NCI-H82 (cell line): ENCODE data around the gene FAHD1.

Experiments used
- DNase-seq: peaks from one replicate; lab custom pipeline; 2025; lab: John Stamatoyannopoulos, UW

FAHD1 gene

GRCh38 chr16:1817276-1817589 lies 9.8 kb upstream of the FAHD1 start:
- DNase-seq, result no peak

- DNase-seq, result no peak
Observed at GRCh38 chr16:1817716-1818115, 9.3 kb upstream of the FAHD1 start.

- DNase-seq, result no peak
Observed at GRCh38 chr16:1818204-1818872, 8.7 kb upstream of the FAHD1 start.

DNA sequence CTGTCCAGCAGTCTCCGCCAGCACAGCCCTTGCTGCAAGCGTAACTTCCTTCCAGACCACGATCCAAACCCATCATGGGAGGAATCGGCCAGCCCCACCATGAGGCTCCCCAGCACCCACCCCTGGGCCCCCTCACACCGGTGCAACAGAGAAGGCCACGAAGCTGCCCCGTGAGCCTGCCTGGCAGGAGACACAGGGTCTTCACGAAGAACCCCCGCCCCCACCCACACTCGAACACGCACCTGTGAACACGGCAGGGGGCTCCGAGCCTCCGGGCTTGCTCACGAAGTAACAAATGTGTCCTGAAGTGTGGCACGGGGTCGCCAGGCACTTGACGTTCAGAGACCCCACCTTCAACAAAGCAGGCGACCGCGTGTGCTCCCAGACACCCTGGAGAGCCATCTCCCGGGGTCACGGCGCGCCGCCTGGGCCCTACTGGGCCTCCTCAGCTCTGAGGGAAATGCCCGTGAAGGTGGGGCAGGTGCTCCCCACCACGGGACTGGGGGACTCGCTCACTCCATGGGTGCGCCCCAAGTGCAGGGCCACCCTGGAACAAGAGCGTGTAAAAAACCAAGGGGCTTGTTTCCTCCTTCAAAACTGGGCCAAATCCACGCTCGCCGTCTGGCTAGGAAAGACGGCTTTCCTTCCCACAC lies 8.0 kb upstream of the FAHD1 start:
- no peak for DNase-seq

GRCh38 chr16:1819611-1820010 lies 7.4 kb upstream of the FAHD1 start:
- no peak for DNase-seq

DNA sequence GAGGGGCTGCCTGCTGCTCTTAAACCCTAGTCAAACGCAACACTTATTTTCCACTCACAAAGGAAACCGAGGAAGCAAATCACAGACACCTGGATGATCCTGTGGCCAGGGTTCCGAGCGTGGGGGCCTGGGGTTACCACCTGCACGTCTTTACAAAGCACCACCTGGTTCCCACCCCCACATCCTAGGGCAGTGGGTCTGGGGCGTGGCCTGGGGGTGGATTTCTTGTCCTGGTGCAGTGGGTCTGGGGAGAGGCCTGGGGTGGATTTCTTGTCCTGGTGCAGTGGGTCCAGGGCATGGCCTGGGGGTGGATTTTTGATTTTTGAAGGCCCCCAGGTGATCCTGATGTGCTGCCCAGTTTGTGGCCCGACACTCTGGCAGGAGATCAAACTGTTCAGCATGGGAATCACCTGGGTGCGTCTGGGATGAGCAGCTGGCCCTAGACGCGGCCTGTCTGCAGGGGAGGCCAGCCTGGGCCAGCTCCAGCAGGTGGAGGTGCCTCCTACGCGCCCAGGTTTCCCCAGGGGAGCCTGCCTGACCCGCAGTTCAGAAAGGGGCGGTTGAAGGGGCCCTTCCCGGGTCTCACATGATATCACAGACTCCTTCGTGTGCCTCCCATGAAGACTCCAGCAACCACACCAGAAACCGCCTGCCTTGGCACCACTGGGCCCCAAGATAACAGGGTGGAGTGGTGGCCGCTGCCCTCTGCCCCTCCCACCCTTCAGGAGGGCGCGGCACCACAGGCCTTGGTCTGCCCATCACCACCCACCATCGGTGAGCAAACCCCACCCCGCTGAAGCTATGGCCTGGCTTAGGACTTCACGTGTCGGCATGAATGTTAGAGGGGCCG lies 6.7 kb upstream of the FAHD1 start:
- DNase-seq, result no peak

- no peak for DNase-seq
Observed at GRCh38 chr16:1820946-1821290, 6.1 kb upstream of the FAHD1 start.

DNA sequence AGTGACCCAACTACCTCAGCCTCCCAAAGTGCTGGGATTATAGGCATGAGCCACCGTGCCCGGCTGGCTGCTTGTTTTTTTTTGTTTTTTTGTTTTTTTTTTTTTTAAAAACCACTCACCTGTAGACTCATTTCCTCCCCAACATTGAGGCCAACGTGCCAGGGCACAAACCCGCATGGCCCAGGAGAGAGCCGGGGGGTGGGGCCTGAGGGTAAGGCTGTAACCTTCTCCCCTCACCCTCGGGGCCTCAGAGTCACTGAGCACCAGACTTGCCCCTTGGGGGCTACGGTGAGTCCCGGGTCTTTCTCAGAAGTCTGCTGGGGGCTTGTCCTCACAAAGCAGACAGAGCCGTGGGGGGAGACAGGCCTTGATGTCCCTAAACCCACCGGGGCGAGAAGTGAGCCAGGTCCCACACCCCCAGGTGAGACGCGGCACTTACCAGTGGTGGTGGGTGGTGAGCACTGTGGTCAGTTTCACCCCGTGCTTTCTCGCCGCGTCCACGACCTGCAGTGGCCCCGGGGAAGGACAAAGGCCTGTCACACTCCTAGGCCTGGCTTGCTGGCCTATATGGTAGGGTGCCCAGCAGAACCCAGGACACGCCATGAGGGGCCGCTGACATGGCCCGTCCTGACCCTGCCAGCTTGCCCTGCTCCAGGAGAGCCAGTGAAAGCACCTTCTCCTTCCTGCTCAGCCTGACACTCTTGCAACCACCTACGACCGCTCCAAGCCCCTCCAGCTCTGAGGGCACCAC lies 5.0 kb upstream of the FAHD1 start:
- no peak for DNase-seq

GRCh38 chr16:1822801-1823200 lies 4.2 kb upstream of the FAHD1 start:
- DNase-seq, result no peak

DNA sequence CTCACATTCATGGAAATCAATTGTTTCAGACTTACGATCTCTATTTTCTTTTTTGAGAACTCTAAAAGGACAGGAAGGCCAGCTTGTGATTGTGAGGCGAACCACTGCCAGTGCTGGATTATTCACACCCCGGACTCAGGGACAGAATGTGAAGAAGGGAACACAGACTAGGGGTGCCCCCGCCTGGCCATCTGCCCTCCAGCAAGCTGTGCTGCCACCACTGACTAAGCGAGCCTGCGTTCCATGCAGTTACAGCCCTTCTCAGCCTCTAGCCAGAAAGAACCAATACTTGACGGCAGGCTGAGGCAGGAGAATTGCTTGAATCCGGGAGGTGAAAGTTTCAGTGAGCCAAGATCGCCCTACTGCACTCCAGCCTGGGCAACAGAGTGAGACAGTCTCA lies 3.2 kb upstream of the FAHD1 start:
- peak; percentile 66 for DNase-seq

GRCh38 chr16:1825381-1825863 lies 1.6 kb upstream of the FAHD1 start:
- DNase-seq, result no peak

- DNase-seq, result peak; percentile 78
Observed at GRCh38 chr16:1825864-1826690, 929 bp upstream of the FAHD1 start.

DNA sequence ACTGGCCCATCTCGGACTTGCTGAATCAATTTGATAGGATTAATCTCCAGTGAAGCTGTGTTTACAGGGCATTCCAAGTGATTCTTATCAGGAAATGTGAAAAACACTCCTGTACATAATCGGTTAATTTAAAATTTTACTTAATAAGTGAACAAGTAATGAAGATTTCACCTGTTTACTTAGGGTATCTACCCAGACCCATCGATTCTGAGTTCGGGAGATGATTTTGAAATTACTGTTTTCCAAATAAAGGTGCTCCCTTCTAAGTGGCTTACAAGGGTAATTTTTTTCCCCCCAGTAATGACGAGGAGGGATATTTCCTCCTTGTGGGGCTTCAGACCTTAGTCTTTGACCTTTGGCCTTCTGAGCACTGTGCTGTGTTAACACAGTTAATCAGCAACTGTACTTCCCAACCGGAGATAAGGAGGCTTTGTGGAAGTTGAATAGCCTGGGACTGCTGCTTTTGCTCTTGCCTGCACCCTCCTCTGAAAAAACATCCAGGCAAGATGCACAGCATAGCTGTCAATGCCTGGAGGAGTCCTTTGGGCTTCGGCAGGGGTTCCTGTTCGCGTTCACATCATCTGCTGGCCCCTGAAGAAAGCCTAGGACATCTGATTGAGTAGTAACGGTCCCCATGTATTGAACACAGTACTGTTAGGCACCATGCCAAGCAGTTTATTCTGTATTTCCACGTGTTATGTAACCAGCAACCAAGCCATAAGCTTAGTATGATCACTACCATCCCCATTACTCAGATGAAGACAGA lies 1.8 kb downstream of the FAHD1 start:
- no peak for DNase-seq

- DNase-seq, result no peak
Observed at GRCh38 chr16:1830213-1830612, 3.2 kb downstream of the FAHD1 start.

DNA sequence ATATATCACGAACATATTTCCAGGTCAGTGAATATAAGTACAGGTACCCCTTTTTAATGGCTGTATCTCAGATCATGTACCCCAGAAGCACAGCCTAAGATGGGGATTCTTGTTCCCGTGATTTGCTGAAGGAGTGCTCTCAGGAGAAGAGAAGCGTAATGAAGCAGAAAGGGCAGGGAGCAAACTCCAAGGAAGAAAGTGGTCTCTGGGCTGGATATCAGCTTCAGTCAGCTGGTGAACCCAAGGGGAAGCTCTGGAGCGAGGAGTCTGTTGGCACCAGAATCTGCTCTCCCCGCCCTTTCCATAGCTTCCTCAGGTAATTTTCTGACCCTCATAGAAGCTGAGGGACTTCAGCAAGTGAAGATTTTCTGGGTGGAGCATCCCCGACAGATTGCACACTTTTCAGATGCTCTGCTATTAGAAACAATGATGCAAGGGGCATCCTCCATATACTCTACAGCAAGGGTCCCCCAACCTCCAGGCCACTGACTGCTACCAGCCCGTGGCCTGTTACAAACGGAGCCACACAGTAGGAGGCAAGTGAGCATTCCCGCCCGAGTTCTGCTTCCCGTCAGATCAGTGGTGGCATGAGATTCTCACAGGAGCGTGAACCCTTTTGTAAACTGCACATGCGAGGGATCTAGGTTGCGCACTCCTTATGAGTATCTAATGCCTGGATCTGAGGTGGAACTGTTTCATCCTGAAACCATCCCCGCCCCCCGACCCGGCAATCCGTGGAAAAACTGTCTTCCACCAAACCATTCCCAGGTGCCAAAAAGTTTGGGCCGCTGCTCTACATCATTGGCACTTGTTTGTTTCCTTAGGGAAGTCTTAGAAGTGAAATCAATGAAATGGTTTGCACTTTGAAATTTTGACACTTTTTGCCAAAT lies 4.4 kb downstream of the FAHD1 start:
- DNase-seq, result no peak

- no peak for DNase-seq
Observed at GRCh38 chr16:1832838-1833454, 5.9 kb downstream of the FAHD1 start.

- no peak for DNase-seq
Observed at GRCh38 chr16:1834096-1834495, 7.1 kb downstream of the FAHD1 start.

DNA sequence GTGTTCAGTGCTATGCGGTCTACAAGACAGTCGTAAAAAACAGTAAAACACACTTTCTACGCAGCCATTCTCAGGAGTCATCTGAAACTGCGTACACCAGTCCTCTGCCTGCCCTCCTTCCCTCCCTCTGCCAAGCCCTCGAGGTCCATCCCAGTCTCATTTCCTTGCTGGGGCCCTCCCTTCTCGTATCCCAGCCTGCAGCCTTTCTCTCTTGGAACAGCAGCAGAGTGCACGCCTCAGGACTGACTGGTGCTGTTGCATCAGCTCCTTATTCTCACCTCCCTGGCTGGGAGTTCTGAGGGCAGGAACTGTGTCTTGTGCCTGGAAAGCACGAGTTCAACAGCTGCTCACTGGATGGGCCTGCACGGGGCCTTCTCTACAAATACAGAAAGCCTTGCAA lies 12.5 kb downstream of the FAHD1 start:
- DNase-seq, result no peak

- DNase-seq, result no peak
Observed at GRCh38 chr16:1845985-1846384, 19.0 kb downstream of the FAHD1 start.
